Fibroblast of lung (primary cell): ENCODE results near the gene BET1.

Source experiments
- EZH2 ChIP-seq: IDR thresholded peaks from 2 replicates; pipeline ENCODE4 v1.5.1; 2012; ENCODE audit warnings: low read length, control low read depth, mild to moderate bottlenecking; ENCODE audit errors: missing control alignments
- TF ChIP-seq, protein P1 (sequence below), 2 donors: IDR thresholded peaks in 1 of 2; conservative IDR thresholded peaks in 1 of 2; 1 replicate in 1 of 2; 2 replicates in 1 of 2; pipeline ENCODE4 v1.5.1; 2011 to 2012; ENCODE audit warnings: low read length in 2 of 2, control low read depth in 1 of 2, inconsistent platforms in 1 of 2, low read depth in 1 of 2, mild to moderate bottlenecking in 1 of 2

DNA sequence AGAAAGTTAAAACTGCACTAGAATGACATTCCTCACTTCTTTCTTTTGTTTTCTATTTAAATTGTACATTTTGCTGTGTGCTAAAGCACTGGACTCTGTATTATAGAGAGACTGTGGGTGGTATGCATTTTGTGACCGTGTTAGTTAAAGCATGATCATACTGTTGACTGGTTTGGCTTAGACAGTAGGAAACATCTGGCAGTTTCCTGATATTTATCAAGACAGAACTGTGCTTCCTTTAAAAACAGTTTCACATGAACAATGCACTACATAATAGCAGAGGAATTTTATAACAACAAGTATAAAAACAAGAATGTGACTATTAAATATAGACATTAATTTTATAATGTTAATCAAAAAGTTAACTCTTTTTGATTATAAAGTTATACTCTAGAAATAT lies 59.5 kb downstream of the BET1 start:
- TF ChIP-seq EZH2, result no peak
- TF ChIP-seq, protein P1, sequence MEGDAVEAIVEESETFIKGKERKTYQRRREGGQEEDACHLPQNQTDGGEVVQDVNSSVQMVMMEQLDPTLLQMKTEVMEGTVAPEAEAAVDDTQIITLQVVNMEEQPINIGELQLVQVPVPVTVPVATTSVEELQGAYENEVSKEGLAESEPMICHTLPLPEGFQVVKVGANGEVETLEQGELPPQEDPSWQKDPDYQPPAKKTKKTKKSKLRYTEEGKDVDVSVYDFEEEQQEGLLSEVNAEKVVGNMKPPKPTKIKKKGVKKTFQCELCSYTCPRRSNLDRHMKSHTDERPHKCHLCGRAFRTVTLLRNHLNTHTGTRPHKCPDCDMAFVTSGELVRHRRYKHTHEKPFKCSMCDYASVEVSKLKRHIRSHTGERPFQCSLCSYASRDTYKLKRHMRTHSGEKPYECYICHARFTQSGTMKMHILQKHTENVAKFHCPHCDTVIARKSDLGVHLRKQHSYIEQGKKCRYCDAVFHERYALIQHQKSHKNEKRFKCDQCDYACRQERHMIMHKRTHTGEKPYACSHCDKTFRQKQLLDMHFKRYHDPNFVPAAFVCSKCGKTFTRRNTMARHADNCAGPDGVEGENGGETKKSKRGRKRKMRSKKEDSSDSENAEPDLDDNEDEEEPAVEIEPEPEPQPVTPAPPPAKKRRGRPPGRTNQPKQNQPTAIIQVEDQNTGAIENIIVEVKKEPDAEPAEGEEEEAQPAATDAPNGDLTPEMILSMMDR (conservative IDR thresholded peaks at IDR 0.05 in 1 of 2, IDR thresholded peaks at IDR 0.05 in 1 of 2; ENCODE audit: low read depth in 1 of 2, low read length in 2 of 2), result no peak
